ELR (cell line): Measurements from ENCODE around the gene SHISAL1.
"Not testable (repeated sequence)": the region's sequence is repeated elsewhere in the genome, so short reads cannot be mapped to it uniquely, and the experiment has no call there.

Source experiments
- DNase-seq: peaks from one replicate; pipeline ENCODE4 v3.0.0-alpha.2; 2015; ENCODE audit warnings: low read depth

The SHISAL1 gene

GRCh38 chr22:44261164-44261860 is 51.4 kb downstream of the SHISAL1 start:
- DNase-seq, result no peak

GRCh38 chr22:44260216-44261035 is 52.3 kb downstream of the SHISAL1 start:
- no peak for DNase-seq

- DNase-seq, result no peak
Measured at GRCh38 chr22:44259366-44260215, 53.2 kb downstream of the SHISAL1 start.

- no peak for DNase-seq
Measured at GRCh38 chr22:44256556-44257485, 55.9 kb downstream of the SHISAL1 start.

GRCh38 chr22:44256085-44256484 is 56.7 kb downstream of the SHISAL1 start:
- no peak for DNase-seq

- DNase-seq, result no peak
Measured at GRCh38 chr22:44254811-44255210, 57.9 kb downstream of the SHISAL1 start.

GRCh38 chr22:44249376-44250147 is 63.2 kb downstream of the SHISAL1 start:
- DNase-seq, result no peak

- no peak for DNase-seq
Measured at GRCh38 chr22:44248926-44249325, 63.8 kb downstream of the SHISAL1 start.

- DNase-seq, result no peak
Measured at GRCh38 chr22:44247923-44248892, 64.5 kb downstream of the SHISAL1 start.

GRCh38 chr22:44247346-44247745 is 65.4 kb downstream of the SHISAL1 start:
- DNase-seq, result no peak

GRCh38 chr22:44246615-44247326 is 66.0 kb downstream of the SHISAL1 start:
- no peak for DNase-seq

GRCh38 chr22:44245867-44246266 is 66.9 kb downstream of the SHISAL1 start:
- no peak for DNase-seq

- DNase-seq, result no peak
Measured at GRCh38 chr22:44245438-44245837, 67.3 kb downstream of the SHISAL1 start.

GRCh38 chr22:44244265-44244822 is 68.4 kb downstream of the SHISAL1 start:
- DNase-seq, result no peak

GRCh38 chr22:44243761-44244160 is 69.0 kb downstream of the SHISAL1 start:
- no peak for DNase-seq

GRCh38 chr22:44242946-44243724 is 69.6 kb downstream of the SHISAL1 start:
- DNase-seq, result no peak

- not testable (repeated sequence) for DNase-seq
Measured at GRCh38 chr22:44241121-44241520, 71.6 kb downstream of the SHISAL1 start.

GRCh38 chr22:44237290-44237689 is 75.5 kb downstream of the SHISAL1 start:
- no peak for DNase-seq
